Omental fat pad (tissue), 4 donors: ENCODE measurements around the gene BLVRA. TPM values are rescaled to one million over a fixed set of nuclear protein-coding genes. Genes with fewer than 3 reads are reported as not detected.
"Not testable (repeated sequence)": the region's sequence is repeated elsewhere in the genome, so short reads cannot be mapped to it uniquely, and the experiment has no call there.

Experiments used
- ATAC-seq: fragments of 150-250 bp; one replicate; pipeline ENCODE4 v1.9.1; 2016; ENCODE audit warnings: mild to moderate bottlenecking, moderate library complexity; ENCODE audit not compliant: low FRiP score
- DNase-seq: peaks from one replicate; pipeline ENCODE4 v3.0.0-alpha.2; 2019; ENCODE audit warnings: low spot score
- CTCF ChIP-seq, 3 donors: fragments of 450-650 bp; IDR thresholded peaks; one replicate each; pipeline ENCODE4 v1.5.1; 2016 to 2017; ENCODE audit warnings: antibody characterized with exemption in 3 of 3, mild to moderate bottlenecking in 3 of 3, moderate library complexity in 2 of 3
- total RNA-seq, 4 donors: library from RNA; depleted of rRNA; stranded (reverse); fragments of >200 nt; gene quantifications; one replicate each; pipeline ENCODE4 v1.1.0, GENCODE V29; 2016

The BLVRA gene
- total RNA-seq = 10 to 100 TPM; 36.3 to 75.3 (median 58.8) TPM

DNA sequence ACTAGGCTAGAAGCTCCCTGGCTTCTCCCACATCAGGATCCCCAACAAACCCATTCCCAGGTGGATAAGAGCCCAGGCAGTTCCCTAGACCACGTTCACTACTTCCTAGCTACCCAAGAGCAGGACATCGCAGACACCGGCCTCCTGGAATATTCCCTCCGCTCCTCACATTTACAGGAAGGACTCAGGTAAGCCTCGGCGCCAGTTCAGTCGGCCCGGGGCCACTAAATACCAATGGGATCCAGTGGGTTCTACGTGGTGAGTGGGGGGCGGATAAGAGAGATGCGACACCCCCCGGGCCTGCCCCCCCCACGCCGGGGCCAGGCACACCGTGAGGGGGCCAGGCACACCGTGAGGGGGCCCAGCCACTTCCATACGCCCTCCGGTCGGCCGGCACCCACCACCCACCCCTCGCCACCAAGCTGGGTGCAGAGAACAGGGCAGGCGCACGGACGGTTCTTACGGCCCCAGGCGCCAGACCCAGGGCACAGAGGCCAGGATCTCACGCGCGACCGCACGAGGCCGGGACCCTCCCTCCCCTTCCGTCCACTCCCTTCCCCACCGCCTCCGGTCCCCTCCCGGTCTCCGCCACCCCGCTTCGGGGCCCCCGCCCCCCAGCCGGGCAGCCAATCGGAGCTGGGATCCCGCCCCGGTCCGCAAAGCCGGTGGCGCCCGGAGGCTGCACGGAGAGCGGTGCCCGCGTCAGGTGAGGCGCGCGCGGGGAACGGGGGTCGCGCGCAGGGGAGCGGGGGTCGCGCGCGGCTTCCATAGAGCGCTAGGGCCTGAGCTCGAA, at the start of gene BLVRA:
BLVRA (plus strand) TSS at position 652 of the 793 bp plus-strand sequence. CDS start 12,479 bp downstream, outside the sequence.
- ATAC-seq = peak; percentile 84
- no peak for TF ChIP-seq CTCF (IDR thresholded peaks at IDR 0.05)
- no peak for DNase-seq

DNA sequence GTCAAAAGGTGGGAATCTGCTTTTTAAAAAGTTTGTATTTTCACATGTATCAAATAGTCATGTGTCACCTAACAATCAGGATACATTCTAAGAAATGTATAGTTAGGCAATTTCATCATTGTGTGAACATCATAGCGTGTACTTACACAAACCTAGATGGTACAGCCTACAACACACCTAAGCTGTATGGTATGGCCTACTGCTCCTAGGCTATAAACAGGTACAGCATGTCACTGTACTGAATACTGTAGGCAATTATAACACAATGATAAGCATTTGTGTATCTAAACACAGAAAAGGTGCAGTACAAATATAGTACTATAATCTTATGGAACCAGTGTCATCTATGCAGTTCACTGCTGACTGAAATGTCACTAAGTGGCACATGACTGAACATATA, 47.0 kb upstream of the BLVRA start:
- DNase-seq (no peak), ATAC-seq (no peak)
- TF ChIP-seq CTCF (IDR thresholded peaks at IDR 0.05) = no peak

DNA sequence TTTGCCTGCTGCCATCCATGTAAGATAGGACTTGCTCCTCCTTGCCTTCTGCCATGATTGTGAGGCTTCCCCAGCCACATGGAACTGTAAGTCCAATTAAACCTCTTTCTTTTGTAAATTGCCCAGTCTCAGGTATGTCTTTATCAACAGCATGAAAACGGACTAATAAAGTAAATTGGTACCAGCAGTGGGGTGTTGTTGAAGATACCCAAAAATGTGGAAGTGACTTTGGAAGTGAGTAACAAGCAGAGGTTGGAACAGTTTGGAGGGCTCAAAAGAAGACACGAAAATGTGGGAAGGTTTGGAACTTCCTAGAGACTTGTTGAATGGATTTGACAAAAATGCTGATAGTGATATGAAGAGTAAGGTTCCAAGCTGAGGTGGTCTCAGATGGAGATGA, 42.5 kb upstream of the BLVRA start:
- ATAC-seq, DNase-seq: not testable (repeated sequence)

DNA sequence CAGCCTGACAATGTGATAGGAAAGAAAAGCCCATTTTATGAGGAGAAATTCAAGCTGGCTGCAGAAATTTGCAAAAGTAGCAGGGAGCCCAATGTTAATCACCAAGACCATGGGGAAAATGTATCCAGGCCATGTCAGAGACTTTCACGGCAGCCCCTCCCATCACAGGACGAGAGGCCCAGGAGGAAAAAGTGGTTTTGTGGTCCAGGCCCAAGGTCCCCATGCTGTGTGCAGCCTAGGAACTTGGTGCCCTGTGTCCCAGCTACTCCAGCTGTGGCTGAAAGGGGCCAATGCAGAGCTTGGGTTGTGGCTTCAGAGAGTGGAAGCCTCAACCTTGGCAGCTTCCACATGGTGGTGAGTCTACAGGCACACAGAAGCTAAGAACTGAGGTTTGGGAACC, 41.9 kb upstream of the BLVRA start:
- no peak for DNase-seq
- ATAC-seq = no peak
- no peak for TF ChIP-seq CTCF (IDR thresholded peaks at IDR 0.05)

DNA sequence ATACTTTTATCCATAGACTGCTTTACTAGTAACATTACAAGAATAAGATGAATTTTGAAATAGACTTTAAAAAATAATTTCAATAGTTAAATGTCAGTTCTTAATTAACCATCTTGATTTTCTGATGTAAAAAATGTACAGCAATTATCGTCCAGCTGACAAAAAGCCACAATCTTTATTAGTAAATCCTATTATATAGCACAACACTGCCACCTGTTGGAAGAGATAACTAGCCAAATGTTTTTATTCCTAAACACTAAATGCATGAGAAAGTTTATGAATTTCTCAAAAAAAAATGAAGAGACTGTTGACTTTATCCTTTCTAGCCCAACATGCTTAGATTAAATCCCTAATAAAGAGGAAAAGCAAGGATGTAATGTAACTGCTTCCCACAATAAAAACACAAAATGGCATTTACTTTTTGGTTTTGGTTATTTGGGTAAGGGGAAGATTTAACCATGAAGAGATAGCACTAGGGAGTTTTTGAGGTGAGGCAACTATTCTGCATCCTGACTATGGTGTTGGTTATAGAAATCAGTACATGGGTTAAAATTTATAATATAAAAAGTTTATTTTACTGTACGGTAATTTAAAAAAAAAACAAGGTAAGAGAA, 37.2 kb upstream of the BLVRA start:
- no peak for ATAC-seq

DNA sequence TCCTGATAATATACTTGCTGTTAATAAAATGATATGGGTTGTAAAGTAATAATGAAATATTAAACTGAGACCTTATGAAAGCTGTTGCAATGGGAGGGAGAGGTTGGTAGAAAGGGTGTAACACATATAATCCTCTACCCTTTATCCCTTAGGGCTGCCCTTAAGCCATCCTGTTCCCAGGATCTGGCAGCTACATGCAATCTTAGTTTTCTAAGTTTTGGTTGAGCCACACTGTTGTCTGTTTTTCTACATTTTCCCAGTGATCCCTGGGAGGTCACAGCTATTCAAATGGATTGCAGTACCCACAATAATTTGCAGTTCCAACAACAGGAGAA, 35.5 kb upstream of the BLVRA start:
- no peak for TF ChIP-seq CTCF (IDR thresholded peaks at IDR 0.05)
- no peak for ATAC-seq
- no peak for DNase-seq

More for the DNA sequence above, 37.2 kb upstream of the BLVRA start:
- no peak for DNase-seq
- TF ChIP-seq CTCF (IDR thresholded peaks at IDR 0.05) = peak in 1 of 3 donors; percentile 29

DNA sequence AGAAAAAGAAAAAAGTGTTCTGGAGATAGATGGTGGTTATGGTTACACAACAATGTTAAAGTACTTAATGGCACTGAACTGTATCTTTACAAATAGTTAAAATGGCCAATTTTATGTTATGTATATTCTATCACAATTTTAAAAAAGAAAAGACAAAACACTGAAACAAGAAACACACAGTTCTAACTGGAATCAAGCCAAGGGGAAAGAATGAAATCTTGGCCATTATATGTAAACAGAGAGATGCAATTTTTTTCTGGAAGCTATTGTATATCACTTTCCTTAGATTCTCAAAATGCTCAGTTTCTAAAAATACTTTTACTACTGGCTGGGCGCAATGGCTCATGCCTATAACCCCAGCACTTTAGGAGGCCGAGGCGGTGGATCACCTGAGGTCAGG, 33.2 kb upstream of the BLVRA start:
- TF ChIP-seq CTCF (IDR thresholded peaks at IDR 0.05) = no peak
- ATAC-seq (no peak), DNase-seq (no peak)
